MM.1S (cell line): ENCODE data around the gene PTPRN2.

ENCODE experiments used
- DNase-seq: peaks from one replicate; pipeline ENCODE4 v3.0.0-alpha.2; 2015
- H2AFZ ChIP-seq: fragments of 300-600 bp; sonication (generic); 2 replicates; pipeline ENCODE4 v1.6.0; 2016; ENCODE audit warnings: antibody characterized with exemption, low read length
- H3F3A ChIP-seq: fragments of 300-600 bp; sonication (generic); 2 replicates; pipeline ENCODE4 v1.6.1; 2016; ENCODE audit warnings: mild to moderate bottlenecking, antibody characterized with exemption, low read length, moderate library complexity, mixed read lengths; ENCODE audit not compliant: insufficient read depth
- H3K27ac ChIP-seq: fragments of 300-600 bp; sonication (generic); 2 replicates; pipeline ENCODE4 v1.5.1; 2016; ENCODE audit warnings: mild to moderate bottlenecking, low read length
- H3K27me3 ChIP-seq: fragments of 300-600 bp; sonication (generic); replicated peaks from 2 replicates; pipeline ENCODE4 v1.6.0; 2016; ENCODE audit warnings: low read length; ENCODE audit not compliant: insufficient read depth
- H3K36me3 ChIP-seq: fragments of 300-600 bp; sonication (generic); replicated peaks from 2 replicates; pipeline ENCODE4 v1.6.1; 2016; ENCODE audit warnings: mild to moderate bottlenecking, low read length, mixed read lengths; ENCODE audit not compliant: insufficient read depth
- H3K4me1 ChIP-seq: fragments of 300-600 bp; sonication (generic); 2 replicates; pipeline ENCODE4 v1.6.1; 2016; ENCODE audit warnings: low read length, mixed read lengths
- H3K4me2 ChIP-seq: fragments of 300-600 bp; sonication (generic); 2 replicates; pipeline ENCODE4 v1.6.0; 2016; ENCODE audit warnings: low read depth, low read length
- H3K4me3 ChIP-seq: fragments of 300-600 bp; sonication (generic); 2 replicates; pipeline ENCODE4 v1.5.1; 2016; ENCODE audit warnings: low read length, mixed read lengths
- H3K79me2 ChIP-seq: fragments of 300-600 bp; sonication (generic); 2 replicates; pipeline ENCODE4 v1.6.1; 2016; ENCODE audit warnings: mixed run types, low read length, mixed read lengths
- H3K9ac ChIP-seq: fragments of 300-600 bp; sonication (generic); 2 replicates; pipeline ENCODE4 v1.6.1; 2016; ENCODE audit warnings: low read length, mixed read lengths
- H3K9me2 ChIP-seq: fragments of 300-600 bp; sonication (generic); replicated peaks from 2 replicates; pipeline ENCODE4 v1.6.1; 2016; ENCODE audit warnings: mild to moderate bottlenecking, low read length, mixed read lengths; ENCODE audit not compliant: insufficient read depth
- H3K9me3 ChIP-seq: fragments of 300-600 bp; sonication (generic); replicated peaks from 2 replicates; pipeline ENCODE4 v1.6.1; 2016; ENCODE audit warnings: mild to moderate bottlenecking, low read length, mixed read lengths; ENCODE audit not compliant: insufficient read depth
- H4K20me1 ChIP-seq: fragments of 300-600 bp; sonication (generic); 2 replicates; pipeline ENCODE4 v1.6.1; 2016; ENCODE audit warnings: mild to moderate bottlenecking, low read length, moderate library complexity, mixed read lengths; ENCODE audit not compliant: insufficient read depth
- EZH2 ChIP-seq: fragments of 300-600 bp; sonication (generic); optimal IDR thresholded peaks from 2 replicates; pipeline ENCODE3; 2017; ENCODE audit warnings: low read depth, mild to moderate bottlenecking, antibody characterized with exemption, low read length, mixed read lengths
- EZH2phosphoT487 ChIP-seq: fragments of 300-600 bp; sonication (generic); IDR thresholded peaks from 2 replicates; pipeline ENCODE4 v1.6.1; 2018; ENCODE audit warnings: antibody characterized with exemption, low read length
- TF ChIP-seq, protein P1 (sequence below): fragments of 300-600 bp; sonication (generic); IDR thresholded peaks from 2 replicates; pipeline ENCODE4 v1.5.1; 2016; ENCODE audit warnings: antibody characterized with exemption, low read length, mixed read lengths

PTPRN2 gene

DNA sequence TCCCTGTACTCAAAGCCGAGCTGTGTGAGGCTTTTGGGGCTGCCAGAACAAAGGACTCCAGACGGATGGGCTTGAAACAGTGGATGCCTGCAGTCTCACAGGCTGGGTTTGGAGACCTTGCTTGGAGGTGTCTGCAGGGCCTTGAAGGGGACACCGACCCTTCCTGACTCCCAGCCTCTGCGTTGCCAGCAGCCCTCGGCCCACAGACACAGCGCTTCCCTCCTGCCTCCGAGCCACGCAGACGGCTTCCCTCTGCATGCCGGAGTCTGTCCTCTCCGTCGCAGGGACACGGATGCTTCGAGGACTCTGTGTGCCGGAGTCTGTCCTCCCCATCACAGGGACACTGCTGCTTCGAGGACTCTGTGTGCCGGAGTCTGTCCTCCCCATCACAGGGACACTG is 726.1 kb downstream of the PTPRN2 start:
- Histone ChIP-seq H3K9me3 (no peaks in the 10 kb centered on the region), H3K4me2 (no peak overlapping the region), H3K9me2 (no peaks in the 10 kb centered on the region), H3K4me1 (no peaks in the 10 kb centered on the region), H3K4me3 (no peak overlapping the region), H3K79me2 (no peaks in the 10 kb centered on the region), H2AFZ (no peak overlapping the region), H3K27me3 (peaks cover 78% of the 10 kb centered on the region), H3K27ac (no peak overlapping the region), H4K20me1 (no peaks in the 10 kb centered on the region), H3K9ac (no peak overlapping the region), H3K36me3 (no peaks in the 10 kb centered on the region), H3F3A (no peaks in the 10 kb centered on the region)
- TF ChIP-seq, protein P1, sequence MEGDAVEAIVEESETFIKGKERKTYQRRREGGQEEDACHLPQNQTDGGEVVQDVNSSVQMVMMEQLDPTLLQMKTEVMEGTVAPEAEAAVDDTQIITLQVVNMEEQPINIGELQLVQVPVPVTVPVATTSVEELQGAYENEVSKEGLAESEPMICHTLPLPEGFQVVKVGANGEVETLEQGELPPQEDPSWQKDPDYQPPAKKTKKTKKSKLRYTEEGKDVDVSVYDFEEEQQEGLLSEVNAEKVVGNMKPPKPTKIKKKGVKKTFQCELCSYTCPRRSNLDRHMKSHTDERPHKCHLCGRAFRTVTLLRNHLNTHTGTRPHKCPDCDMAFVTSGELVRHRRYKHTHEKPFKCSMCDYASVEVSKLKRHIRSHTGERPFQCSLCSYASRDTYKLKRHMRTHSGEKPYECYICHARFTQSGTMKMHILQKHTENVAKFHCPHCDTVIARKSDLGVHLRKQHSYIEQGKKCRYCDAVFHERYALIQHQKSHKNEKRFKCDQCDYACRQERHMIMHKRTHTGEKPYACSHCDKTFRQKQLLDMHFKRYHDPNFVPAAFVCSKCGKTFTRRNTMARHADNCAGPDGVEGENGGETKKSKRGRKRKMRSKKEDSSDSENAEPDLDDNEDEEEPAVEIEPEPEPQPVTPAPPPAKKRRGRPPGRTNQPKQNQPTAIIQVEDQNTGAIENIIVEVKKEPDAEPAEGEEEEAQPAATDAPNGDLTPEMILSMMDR, result no peak
- no peak for TF ChIP-seq EZH2phosphoT487
- no peak for TF ChIP-seq EZH2
- no peak for DNase-seq

DNA sequence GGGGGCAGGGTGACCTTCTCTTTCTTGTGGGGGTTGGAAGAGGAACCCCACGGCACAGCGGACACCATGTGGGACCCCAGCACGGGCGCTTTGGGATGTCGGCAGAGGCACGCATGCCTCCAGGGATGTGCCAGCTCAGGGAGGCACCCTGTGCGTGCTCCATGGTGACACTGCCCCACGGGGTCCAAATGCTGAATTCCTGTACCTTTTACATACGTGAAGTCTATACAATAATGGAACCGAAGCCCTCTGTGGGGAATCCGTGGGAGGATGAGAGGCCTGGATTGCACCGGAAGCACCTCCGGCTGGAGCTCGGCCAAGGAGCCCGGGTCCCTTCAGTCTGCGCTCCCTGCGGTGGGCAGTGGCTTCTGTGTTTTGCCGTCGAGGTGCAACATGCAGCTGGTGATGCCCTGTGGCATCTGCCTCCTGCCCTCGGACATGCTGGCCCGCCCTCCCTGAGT is 726.6 kb downstream of the PTPRN2 start:
- no peaks in the 10 kb centered on the region for H3K4me1 ChIP-seq
- H3K36me3 ChIP-seq, result no peaks in the 10 kb centered on the region
- H3K27ac ChIP-seq, result no peak overlapping the region
- no peaks in the 10 kb centered on the region for H3F3A ChIP-seq
- H3K9me3 ChIP-seq, result no peaks in the 10 kb centered on the region
- no peak for DNase-seq
- H4K20me1 ChIP-seq, result no peaks in the 10 kb centered on the region
- no peaks in the 10 kb centered on the region for H3K79me2 ChIP-seq
- H3K9ac ChIP-seq, result no peak overlapping the region
- H3K4me3 ChIP-seq, result no peak overlapping the region
- H3K27me3 ChIP-seq, result peaks cover 78% of the 10 kb centered on the region
- TF ChIP-seq EZH2 (no peak), EZH2phosphoT487 (no peak)
- TF ChIP-seq, protein P1, result no peak
- no peak overlapping the region for H2AFZ ChIP-seq
- H3K4me2 ChIP-seq, result no peak overlapping the region
- H3K9me2 ChIP-seq, result no peaks in the 10 kb centered on the region

DNA sequence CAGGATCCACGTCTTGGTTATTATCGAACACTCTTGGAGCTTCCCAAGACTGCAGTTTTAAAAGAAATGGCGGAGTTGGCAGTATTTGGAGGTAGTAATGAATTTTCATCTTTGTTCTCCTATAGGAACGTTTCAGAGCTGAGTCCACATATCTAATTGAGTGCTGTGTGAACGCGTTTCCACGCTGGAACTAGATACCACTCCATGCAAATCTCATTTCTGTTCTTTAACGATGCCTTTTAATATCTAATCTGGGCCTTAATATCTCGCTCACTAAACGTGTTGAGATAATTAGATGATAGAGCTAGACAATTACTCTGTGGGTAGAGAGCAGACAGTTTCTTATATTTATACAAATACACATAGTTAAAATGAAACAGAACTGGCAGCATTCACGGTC is 727.2 kb downstream of the PTPRN2 start:
- H3K4me2 ChIP-seq, result no peak overlapping the region
- H3K9me2 ChIP-seq, result no peaks in the 10 kb centered on the region
- no peaks in the 10 kb centered on the region for H4K20me1 ChIP-seq
- no peak overlapping the region for H2AFZ ChIP-seq
- no peak overlapping the region for H3K27ac ChIP-seq
- H3K27me3 ChIP-seq, result peaks cover 78% of the 10 kb centered on the region
- no peak overlapping the region for H3K4me3 ChIP-seq
- no peak for DNase-seq
- no peaks in the 10 kb centered on the region for H3K9me3 ChIP-seq
- no peaks in the 10 kb centered on the region for H3F3A ChIP-seq
- H3K9ac ChIP-seq, result no peak overlapping the region
- H3K79me2 ChIP-seq, result no peaks in the 10 kb centered on the region
- H3K4me1 ChIP-seq, result no peaks in the 10 kb centered on the region
- no peaks in the 10 kb centered on the region for H3K36me3 ChIP-seq
- TF ChIP-seq, protein P1, result no peak
- TF ChIP-seq EZH2phosphoT487, result no peak
- TF ChIP-seq EZH2, result no peak
